NCI-H2196 treated with DMSO at 0.1 percent for 48 hours (cell line): ENCODE data around the gene CLEC20A.

Source experiments
- DNase-seq: peaks from one replicate; lab custom pipeline; 2025; ENCODE audit not compliant: unreplicated experiment; lab: John Stamatoyannopoulos, UW

CLEC20A gene

GRCh38 chr1:178500936-178501554 is 4.3 kb upstream of the CLEC20A start:
- DNase-seq, result no peak

- DNase-seq, result no peak
These were observed 3.5 kb upstream of the CLEC20A start for GRCh38 chr1:178500091-178500770.

- no peak for DNase-seq
These were observed 2.3 kb upstream of the CLEC20A start for GRCh38 chr1:178498896-178499675.

GRCh38 chr1:178497903-178498478 is 1.2 kb upstream of the CLEC20A start:
- DNase-seq, result no peak

GRCh38 chr1:178495741-178496409 is 889 bp downstream of the CLEC20A start:
- DNase-seq, result no peak

GRCh38 chr1:178495158-178495557 is 1.6 kb downstream of the CLEC20A start:
- DNase-seq, result no peak

- no peak for DNase-seq
These were observed 2.2 kb downstream of the CLEC20A start for GRCh38 chr1:178494569-178494971.

GRCh38 chr1:178493301-178493741 is 3.4 kb downstream of the CLEC20A start:
- DNase-seq, result no peak

GRCh38 chr1:178492341-178492740 is 4.4 kb downstream of the CLEC20A start:
- DNase-seq, result no peak

- no peak for DNase-seq
These were observed 5.0 kb downstream of the CLEC20A start for GRCh38 chr1:178491721-178492120.

- DNase-seq, result no peak
These were observed 5.8 kb downstream of the CLEC20A start for GRCh38 chr1:178490967-178491366.

GRCh38 chr1:178490136-178490535 is 6.6 kb downstream of the CLEC20A start:
- no peak for DNase-seq

- DNase-seq, result no peak
These were observed 7.4 kb downstream of the CLEC20A start for GRCh38 chr1:178489399-178489798.

- no peak for DNase-seq
These were observed 8.4 kb downstream of the CLEC20A start for GRCh38 chr1:178488393-178488792.

GRCh38 chr1:178487070-178487615 is 9.6 kb downstream of the CLEC20A start:
- no peak for DNase-seq

GRCh38 chr1:178486100-178487069 is 10.4 kb downstream of the CLEC20A start:
- DNase-seq, result no peak

GRCh38 chr1:178485541-178485981 is 11.2 kb downstream of the CLEC20A start:
- DNase-seq, result no peak

GRCh38 chr1:178484698-178485225 is 12.0 kb downstream of the CLEC20A start:
- no peak for DNase-seq

GRCh38 chr1:178483251-178483957 is 13.4 kb downstream of the CLEC20A start:
- no peak for DNase-seq
